Panc1 (cell line): Measurements from ENCODE around the gene USP19.

Source experiments
- CTCF ChIP-seq: fragments of 450-650 bp; IDR thresholded peaks from 2 replicates; pipeline ENCODE4 v1.5.1; 2017; ENCODE audit warnings: mild to moderate bottlenecking
- TF ChIP-seq, protein P1 (sequence below), 2 experiments: IDR thresholded peaks; 2 replicates each; pipeline ENCODE4 v1.6.1; 2011 to 2012; ENCODE audit warnings: low read depth in 2 of 2, control low read depth in 1 of 2, low read length in 1 of 2, mild to moderate bottlenecking in 1 of 2, moderate library complexity in 1 of 2; ENCODE audit not compliant: insufficient read depth in 1 of 2

- TF ChIP-seq, protein P1, sequence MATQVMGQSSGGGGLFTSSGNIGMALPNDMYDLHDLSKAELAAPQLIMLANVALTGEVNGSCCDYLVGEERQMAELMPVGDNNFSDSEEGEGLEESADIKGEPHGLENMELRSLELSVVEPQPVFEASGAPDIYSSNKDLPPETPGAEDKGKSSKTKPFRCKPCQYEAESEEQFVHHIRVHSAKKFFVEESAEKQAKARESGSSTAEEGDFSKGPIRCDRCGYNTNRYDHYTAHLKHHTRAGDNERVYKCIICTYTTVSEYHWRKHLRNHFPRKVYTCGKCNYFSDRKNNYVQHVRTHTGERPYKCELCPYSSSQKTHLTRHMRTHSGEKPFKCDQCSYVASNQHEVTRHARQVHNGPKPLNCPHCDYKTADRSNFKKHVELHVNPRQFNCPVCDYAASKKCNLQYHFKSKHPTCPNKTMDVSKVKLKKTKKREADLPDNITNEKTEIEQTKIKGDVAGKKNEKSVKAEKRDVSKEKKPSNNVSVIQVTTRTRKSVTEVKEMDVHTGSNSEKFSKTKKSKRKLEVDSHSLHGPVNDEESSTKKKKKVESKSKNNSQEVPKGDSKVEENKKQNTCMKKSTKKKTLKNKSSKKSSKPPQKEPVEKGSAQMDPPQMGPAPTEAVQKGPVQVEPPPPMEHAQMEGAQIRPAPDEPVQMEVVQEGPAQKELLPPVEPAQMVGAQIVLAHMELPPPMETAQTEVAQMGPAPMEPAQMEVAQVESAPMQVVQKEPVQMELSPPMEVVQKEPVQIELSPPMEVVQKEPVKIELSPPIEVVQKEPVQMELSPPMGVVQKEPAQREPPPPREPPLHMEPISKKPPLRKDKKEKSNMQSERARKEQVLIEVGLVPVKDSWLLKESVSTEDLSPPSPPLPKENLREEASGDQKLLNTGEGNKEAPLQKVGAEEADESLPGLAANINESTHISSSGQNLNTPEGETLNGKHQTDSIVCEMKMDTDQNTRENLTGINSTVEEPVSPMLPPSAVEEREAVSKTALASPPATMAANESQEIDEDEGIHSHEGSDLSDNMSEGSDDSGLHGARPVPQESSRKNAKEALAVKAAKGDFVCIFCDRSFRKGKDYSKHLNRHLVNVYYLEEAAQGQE (IDR thresholded peaks at IDR 0.05; ENCODE audit: insufficient read depth in 1 of 2, low read depth in 2 of 2, low read length in 1 of 2): no peak
- no peak for TF ChIP-seq CTCF
Observed at GRCh38 chr3:49122451-49122850, 1.8 kb upstream of the USP19 start.
